HepG2 (cell line): ENCODE results near the gene UBXN6. TPM values are rescaled to one million over a fixed set of nuclear protein-coding genes. Genes with fewer than 3 reads are reported as not detected.

Experiments
- CENPX ChIP-seq: sonication (generic); formaldehyde crosslinking; IDR thresholded peaks from 2 replicates; pipeline ENCODE4 v1.9.0; 2021; ENCODE audit warnings: mild to moderate bottlenecking, missing genetic modification reagents, moderate library complexity
- DZIP1 ChIP-seq: sonication (generic); formaldehyde crosslinking; IDR thresholded peaks from 2 replicates; pipeline ENCODE4 v1.5.0; 2020; ENCODE audit warnings: mild to moderate bottlenecking, missing genetic modification reagents
- ELF1 ChIP-seq: sonication (generic); formaldehyde crosslinking; IDR thresholded peaks from 2 replicates; pipeline ENCODE4 v1.4.0; 2020; ENCODE audit warnings: missing genetic modification reagents
- FOXA1 ChIP-seq, 2 experiments: fragments of 450-650 bp in 1 of 2; sonication (generic) in 1 of 2; formaldehyde crosslinking in 1 of 2; IDR thresholded peaks; 2 replicates each; pipeline versions ENCODE4 v1.4.0 to v1.6.1; 2016 to 2020; ENCODE audit warnings: missing genetic modification reagents in 1 of 2
- HDAC1 ChIP-seq: sonication (generic); formaldehyde crosslinking; IDR thresholded peaks from 2 replicates; pipeline ENCODE4 v1.5.1; 2020; ENCODE audit warnings: mild to moderate bottlenecking, missing genetic modification reagents
- KMT2A ChIP-seq: sonication (generic); formaldehyde crosslinking; IDR thresholded peaks from 2 replicates; pipeline ENCODE4 v1.4.0; 2020; ENCODE audit warnings: missing genetic modification reagents
- MATR3 ChIP-seq: sonication (generic); formaldehyde crosslinking; IDR thresholded peaks from 2 replicates; pipeline ENCODE4 v1.4.0; 2020; ENCODE audit warnings: missing genetic modification reagents
- MED1 ChIP-seq: sonication (generic); formaldehyde crosslinking; IDR thresholded peaks from 2 replicates; pipeline ENCODE4 v1.4.0; 2020; ENCODE audit warnings: missing genetic modification reagents
- MXD1 ChIP-seq: sonication (generic); formaldehyde crosslinking; IDR thresholded peaks from 2 replicates; pipeline ENCODE4 v1.4.0; 2020; ENCODE audit warnings: mild to moderate bottlenecking, missing genetic modification reagents
- PITX1 ChIP-seq: sonication (generic); formaldehyde crosslinking; IDR thresholded peaks from 2 replicates; pipeline ENCODE4 v1.5.1; 2020; ENCODE audit warnings: mild to moderate bottlenecking, missing genetic modification reagents
- SIN3A ChIP-seq: IDR thresholded peaks from 2 replicates; pipeline ENCODE4 v1.6.1; 2011; ENCODE audit warnings: low read depth, mild to moderate bottlenecking, control low read depth, low read length, borderline replicate concordance
- TCF7 ChIP-seq: sonication (generic); IDR thresholded peaks from 2 replicates; pipeline ENCODE4 v1.6.1; 2016; ENCODE audit warnings: antibody characterized with exemption, low read depth
- TFE3 ChIP-seq: IDR thresholded peaks from 2 replicates; pipeline ENCODE4 v1.6.1; 2016
- ZBTB7A ChIP-seq: sonication (generic); formaldehyde crosslinking; IDR thresholded peaks from 2 replicates; pipeline ENCODE4 v1.8.0; 2022; ENCODE audit warnings: mild to moderate bottlenecking, missing genetic modification reagents
- ZBTB7B ChIP-seq: sonication (generic); formaldehyde crosslinking; IDR thresholded peaks from 2 replicates; pipeline ENCODE4 v1.4.0; 2020; ENCODE audit warnings: missing genetic modification reagents
- ZKSCAN1 ChIP-seq: fragments of 150-350 bp; IDR thresholded peaks from 2 replicates; pipeline ENCODE4 v1.6.1; 2014; ENCODE audit warnings: low read length
- ZNF44 ChIP-seq: sonication (generic); formaldehyde crosslinking; IDR thresholded peaks from 2 replicates; pipeline ENCODE4 v1.5.1; 2020; ENCODE audit warnings: mild to moderate bottlenecking, missing genetic modification reagents
- ZNF530 ChIP-seq: sonication (generic); formaldehyde crosslinking; IDR thresholded peaks from 2 replicates; pipeline ENCODE4 v1.5.0; 2020; ENCODE audit warnings: low read depth, mild to moderate bottlenecking, missing genetic modification reagents
- ZXDC ChIP-seq: sonication (generic); formaldehyde crosslinking; IDR thresholded peaks from 2 replicates; pipeline ENCODE4 v1.5.0; 2020; ENCODE audit warnings: mild to moderate bottlenecking, missing genetic modification reagents
- polyA plus RNA-seq, 8 experiments: library from polyadenylated mRNA; depleted of rRNA in 3 of 8; stranded (reverse) in 7 of 8; unstranded in 1 of 8; fragments of >200 nt; fragmentation: Illumina TruSeq in 4 of 8; extraction: Trizol in 4 of 8; gene quantifications; 2 replicates each; pipeline versions ENCODE4 v1.2.1 to v1.2.3, GENCODE V29; 2011 to 2016; ENCODE audit warnings: low read depth in 4 of 8, missing spikeins in 1 of 8, mixed read lengths in 1 of 8; ENCODE audit not compliant: insufficient read depth in 1 of 8
- total RNA-seq, 5 experiments: library from RNA; depleted of rRNA; stranded (reverse); fragments of >200 nt; fragmentation: Illumina TruSeq; extraction: Trizol; gene quantifications; 2 replicates each; pipeline ENCODE4 v1.2.3, GENCODE V29; 2016; ENCODE audit warnings: low read depth in 1 of 5

UBXN6 gene
- total and polyA plus RNA-seq, 2 of the 13 experiments (the other 11 are each of a cell fraction or from before 2014, with no cell fraction given), result 34.9 to 35.5 TPM

- TF ChIP-seq ZBTB7A (CRISPR knock-in tag) (no peak), PITX1 (CRISPR knock-in tag) (no peak; the same call in 1 of the 2 replicates), SIN3A (peak; percentile 88; the same call in 1 of the 2 replicates), ZBTB7B (no peak), KMT2A (no peak; the same call in 1 of the 2 replicates), ZKSCAN1 (no peak), TCF7 (no peak), FOXA1 (IDR thresholded peaks at IDR 0.05) (no peak), FOXA1 (CRISPR knock-in tag; IDR thresholded peaks at IDR 0.05) (peak; percentile 40; the same call in 1 of the 2 replicates), ELF1 (peak; percentile 63; the same call in 1 of the 2 replicates), MED1 (no peak; the same call in 1 of the 2 replicates), HDAC1 (CRISPR knock-in tag) (peak; percentile 84), ZNF530 (CRISPR knock-in tag) (no peak), MATR3 (CRISPR knock-in tag) (no peak), CENPX (no peak), ZNF44 (CRISPR knock-in tag) (no peak), TFE3 (0 out of 2 replicates have a peak, but pooled peaks have one; percentile 53), ZXDC (CRISPR knock-in tag) (no peak), DZIP1 (no peak), MXD1 (CRISPR knock-in tag) (no peak)
Measured at GRCh38 chr19:4402171-4403004, 55.2 kb downstream of the UBXN6 start, which contains the start of gene CHAF1A (continued).
